ENCODE data around the gene SYCE3.

DNA sequence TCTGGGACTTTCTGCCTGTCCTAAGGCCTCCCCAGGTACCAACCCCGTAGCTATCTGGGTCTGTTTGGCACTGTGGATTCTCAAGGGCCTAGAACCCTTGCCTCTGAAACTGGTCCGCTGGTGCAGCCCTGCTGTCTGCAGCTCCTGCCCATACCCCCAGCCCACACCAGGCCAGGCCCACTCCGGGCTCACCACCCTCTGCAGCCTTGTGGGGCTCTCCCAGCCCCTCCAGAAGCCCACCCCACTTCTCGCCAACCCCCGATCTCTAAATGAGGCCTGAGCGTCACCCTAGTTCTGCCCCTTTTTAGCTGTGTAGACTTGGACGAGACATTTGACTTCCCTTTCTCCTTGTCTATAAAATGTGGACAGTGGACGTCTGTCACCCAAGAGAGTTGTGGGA lies 12.3 kb downstream of the SYCE3 start:
- TF ChIP-seq, protein P1, sequence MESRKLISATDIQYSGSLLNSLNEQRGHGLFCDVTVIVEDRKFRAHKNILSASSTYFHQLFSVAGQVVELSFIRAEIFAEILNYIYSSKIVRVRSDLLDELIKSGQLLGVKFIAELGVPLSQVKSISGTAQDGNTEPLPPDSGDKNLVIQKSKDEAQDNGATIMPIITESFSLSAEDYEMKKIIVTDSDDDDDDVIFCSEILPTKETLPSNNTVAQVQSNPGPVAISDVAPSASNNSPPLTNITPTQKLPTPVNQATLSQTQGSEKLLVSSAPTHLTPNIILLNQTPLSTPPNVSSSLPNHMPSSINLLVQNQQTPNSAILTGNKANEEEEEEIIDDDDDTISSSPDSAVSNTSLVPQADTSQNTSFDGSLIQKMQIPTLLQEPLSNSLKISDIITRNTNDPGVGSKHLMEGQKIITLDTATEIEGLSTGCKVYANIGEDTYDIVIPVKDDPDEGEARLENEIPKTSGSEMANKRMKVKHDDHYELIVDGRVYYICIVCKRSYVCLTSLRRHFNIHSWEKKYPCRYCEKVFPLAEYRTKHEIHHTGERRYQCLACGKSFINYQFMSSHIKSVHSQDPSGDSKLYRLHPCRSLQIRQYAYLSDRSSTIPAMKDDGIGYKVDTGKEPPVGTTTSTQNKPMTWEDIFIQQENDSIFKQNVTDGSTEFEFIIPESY (IDR thresholded peaks at IDR 0.05; ENCODE audit: borderline replicate concordance, low read depth): no peak
- no peak for TF ChIP-seq TAF1 (IDR thresholded peaks at IDR 0.05; ENCODE audit: borderline replicate concordance, low read depth, low read length)
- TF ChIP-seq, protein P2, sequence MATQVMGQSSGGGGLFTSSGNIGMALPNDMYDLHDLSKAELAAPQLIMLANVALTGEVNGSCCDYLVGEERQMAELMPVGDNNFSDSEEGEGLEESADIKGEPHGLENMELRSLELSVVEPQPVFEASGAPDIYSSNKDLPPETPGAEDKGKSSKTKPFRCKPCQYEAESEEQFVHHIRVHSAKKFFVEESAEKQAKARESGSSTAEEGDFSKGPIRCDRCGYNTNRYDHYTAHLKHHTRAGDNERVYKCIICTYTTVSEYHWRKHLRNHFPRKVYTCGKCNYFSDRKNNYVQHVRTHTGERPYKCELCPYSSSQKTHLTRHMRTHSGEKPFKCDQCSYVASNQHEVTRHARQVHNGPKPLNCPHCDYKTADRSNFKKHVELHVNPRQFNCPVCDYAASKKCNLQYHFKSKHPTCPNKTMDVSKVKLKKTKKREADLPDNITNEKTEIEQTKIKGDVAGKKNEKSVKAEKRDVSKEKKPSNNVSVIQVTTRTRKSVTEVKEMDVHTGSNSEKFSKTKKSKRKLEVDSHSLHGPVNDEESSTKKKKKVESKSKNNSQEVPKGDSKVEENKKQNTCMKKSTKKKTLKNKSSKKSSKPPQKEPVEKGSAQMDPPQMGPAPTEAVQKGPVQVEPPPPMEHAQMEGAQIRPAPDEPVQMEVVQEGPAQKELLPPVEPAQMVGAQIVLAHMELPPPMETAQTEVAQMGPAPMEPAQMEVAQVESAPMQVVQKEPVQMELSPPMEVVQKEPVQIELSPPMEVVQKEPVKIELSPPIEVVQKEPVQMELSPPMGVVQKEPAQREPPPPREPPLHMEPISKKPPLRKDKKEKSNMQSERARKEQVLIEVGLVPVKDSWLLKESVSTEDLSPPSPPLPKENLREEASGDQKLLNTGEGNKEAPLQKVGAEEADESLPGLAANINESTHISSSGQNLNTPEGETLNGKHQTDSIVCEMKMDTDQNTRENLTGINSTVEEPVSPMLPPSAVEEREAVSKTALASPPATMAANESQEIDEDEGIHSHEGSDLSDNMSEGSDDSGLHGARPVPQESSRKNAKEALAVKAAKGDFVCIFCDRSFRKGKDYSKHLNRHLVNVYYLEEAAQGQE (IDR thresholded peaks at IDR 0.05; ENCODE audit: low read depth, low read length): no peak
- TF ChIP-seq POLR2AphosphoS5 (IDR thresholded peaks at IDR 0.05; ENCODE audit: low read depth, low read length): no peak
- no peak for TF ChIP-seq YY1 (IDR thresholded peaks at IDR 0.05; ENCODE audit: low read depth)
- TF ChIP-seq CHD2 (IDR thresholded peaks at IDR 0.05; ENCODE audit: low read length, partially characterized antibody): no peak
- TF ChIP-seq, protein P3, sequence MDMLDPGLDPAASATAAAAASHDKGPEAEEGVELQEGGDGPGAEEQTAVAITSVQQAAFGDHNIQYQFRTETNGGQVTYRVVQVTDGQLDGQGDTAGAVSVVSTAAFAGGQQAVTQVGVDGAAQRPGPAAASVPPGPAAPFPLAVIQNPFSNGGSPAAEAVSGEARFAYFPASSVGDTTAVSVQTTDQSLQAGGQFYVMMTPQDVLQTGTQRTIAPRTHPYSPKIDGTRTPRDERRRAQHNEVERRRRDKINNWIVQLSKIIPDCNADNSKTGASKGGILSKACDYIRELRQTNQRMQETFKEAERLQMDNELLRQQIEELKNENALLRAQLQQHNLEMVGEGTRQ (IDR thresholded peaks at IDR 0.05; ENCODE audit: borderline replicate concordance, low read depth, low read length): no peak
- TF ChIP-seq, protein P4, sequence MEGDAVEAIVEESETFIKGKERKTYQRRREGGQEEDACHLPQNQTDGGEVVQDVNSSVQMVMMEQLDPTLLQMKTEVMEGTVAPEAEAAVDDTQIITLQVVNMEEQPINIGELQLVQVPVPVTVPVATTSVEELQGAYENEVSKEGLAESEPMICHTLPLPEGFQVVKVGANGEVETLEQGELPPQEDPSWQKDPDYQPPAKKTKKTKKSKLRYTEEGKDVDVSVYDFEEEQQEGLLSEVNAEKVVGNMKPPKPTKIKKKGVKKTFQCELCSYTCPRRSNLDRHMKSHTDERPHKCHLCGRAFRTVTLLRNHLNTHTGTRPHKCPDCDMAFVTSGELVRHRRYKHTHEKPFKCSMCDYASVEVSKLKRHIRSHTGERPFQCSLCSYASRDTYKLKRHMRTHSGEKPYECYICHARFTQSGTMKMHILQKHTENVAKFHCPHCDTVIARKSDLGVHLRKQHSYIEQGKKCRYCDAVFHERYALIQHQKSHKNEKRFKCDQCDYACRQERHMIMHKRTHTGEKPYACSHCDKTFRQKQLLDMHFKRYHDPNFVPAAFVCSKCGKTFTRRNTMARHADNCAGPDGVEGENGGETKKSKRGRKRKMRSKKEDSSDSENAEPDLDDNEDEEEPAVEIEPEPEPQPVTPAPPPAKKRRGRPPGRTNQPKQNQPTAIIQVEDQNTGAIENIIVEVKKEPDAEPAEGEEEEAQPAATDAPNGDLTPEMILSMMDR (IDR thresholded peaks at IDR 0.05): no peak
- TF ChIP-seq, protein P5, sequence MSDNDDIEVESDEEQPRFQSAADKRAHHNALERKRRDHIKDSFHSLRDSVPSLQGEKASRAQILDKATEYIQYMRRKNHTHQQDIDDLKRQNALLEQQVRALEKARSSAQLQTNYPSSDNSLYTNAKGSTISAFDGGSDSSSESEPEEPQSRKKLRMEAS (IDR thresholded peaks at IDR 0.05; ENCODE audit: low read depth): no peak
- no peak for TF ChIP-seq RXRA (IDR thresholded peaks at IDR 0.05; ENCODE audit: borderline replicate concordance, low read depth)
- TF ChIP-seq EZH2phosphoT487 (IDR thresholded peaks at IDR 0.05; ENCODE audit: borderline replicate concordance, low read depth): no peak
- no peak for TF ChIP-seq TCF12 (IDR thresholded peaks at IDR 0.05)
